IgD-negative memory B cell (primary cell): ENCODE data around the gene SLFN12. TPM values are rescaled to one million over a fixed set of nuclear protein-coding genes. Genes with fewer than 3 reads are reported as not detected.
"Not testable (repeated sequence)": the region's sequence is repeated elsewhere in the genome, so short reads cannot be mapped to it uniquely, and the experiment has no call there.

Experiments used
- H3K27ac Mint-ChIP-seq, 3 donors: one replicate each; pipeline ENCODE4 v1.8.0; 2020 to 2022; ENCODE audit warnings: mild to moderate bottlenecking in 3 of 3, mixed read lengths in 3 of 3, moderate library complexity in 1 of 3
- H3K27me3 Mint-ChIP-seq: one replicate; pipeline ENCODE4 v1.8.0; 2021; ENCODE audit warnings: mixed read lengths
- H3K36me3 Mint-ChIP-seq: one replicate; pipeline ENCODE4 v1.8.0; 2020; ENCODE audit warnings: mild to moderate bottlenecking, mixed read lengths
- H3K4me1 Mint-ChIP-seq, 3 donors: one replicate each; pipeline ENCODE4 v1.8.0; 2020 to 2022; ENCODE audit warnings: mixed read lengths in 3 of 3, mild to moderate bottlenecking in 1 of 3
- H3K4me3 Mint-ChIP-seq, 4 donors: one replicate each; pipeline ENCODE4 v1.8.0; 2020 to 2022; ENCODE audit warnings: mild to moderate bottlenecking in 4 of 4, mixed read lengths in 4 of 4, moderate library complexity in 3 of 4
- H3K9me3 Mint-ChIP-seq, 3 donors: one replicate each; pipeline ENCODE4 v1.8.0; 2020 to 2021; ENCODE audit warnings: mixed read lengths in 3 of 3, mild to moderate bottlenecking in 1 of 3
- polyA plus RNA-seq: library from polyadenylated mRNA; unstranded; fragments of 300-500 nt; fragmentation: Illumina TruSeq; gene quantifications from one replicate; pipeline ENCODE4 v1.2.3, GENCODE V29; 2021

The SLFN12 gene
- polyA plus RNA-seq, 1 donor from 2014 or later, result 2.4 TPM

DNA sequence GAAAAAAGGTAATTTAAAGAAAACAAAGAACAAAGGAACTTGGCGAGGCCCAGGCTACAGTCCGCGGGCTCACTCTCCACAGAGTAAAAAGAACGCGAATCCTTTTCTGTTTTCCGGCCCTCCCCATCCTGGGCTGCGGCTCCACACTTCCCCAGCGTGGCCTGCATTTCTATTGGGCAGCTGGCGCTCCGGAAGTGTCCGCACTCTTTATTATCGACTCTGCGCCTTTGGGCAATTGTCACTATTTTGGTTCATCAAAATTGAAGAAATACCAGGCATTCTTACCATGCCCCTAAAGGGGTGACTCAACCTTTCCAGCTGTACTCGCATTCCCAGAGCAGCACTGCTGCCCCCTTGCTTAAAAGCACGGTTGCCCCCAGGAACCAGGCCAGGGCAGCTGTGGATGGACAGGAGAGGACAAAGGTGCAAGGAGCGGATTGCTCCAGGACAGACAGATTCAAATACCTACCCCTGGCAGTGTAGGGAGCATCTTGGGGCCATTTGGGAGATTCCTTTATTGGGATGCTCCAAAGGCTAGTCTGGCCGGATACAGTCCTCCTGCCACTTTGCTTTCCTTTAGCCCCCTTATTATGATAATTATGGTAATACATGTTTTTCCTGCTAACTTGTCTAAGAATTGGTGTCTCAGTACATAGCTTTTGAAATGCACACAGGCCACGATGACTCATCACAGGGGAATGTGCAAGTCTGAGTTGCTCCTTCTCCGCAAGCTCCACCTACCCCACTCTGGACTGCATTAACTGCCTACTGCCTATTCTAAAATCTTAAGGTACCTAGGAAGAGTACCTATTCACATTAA lies 985 bp upstream of the SLFN12 start:
- Mint-ChIP-seq H3K36me3 (no peaks in the 10 kb centered on the region), H3K27ac (peak overlapping the region in 2 of 3 donors; percentile 74 to 93), H3K27me3 (no peaks in the 10 kb centered on the region), H3K4me3 (peak overlapping the region; percentile 92 to 99 (median 96)), H3K4me1 (peaks cover 8 to 24% (median 16%) of the 10 kb centered on the region in 3 donors), H3K9me3 (no peaks in the 10 kb centered on the region)

DNA sequence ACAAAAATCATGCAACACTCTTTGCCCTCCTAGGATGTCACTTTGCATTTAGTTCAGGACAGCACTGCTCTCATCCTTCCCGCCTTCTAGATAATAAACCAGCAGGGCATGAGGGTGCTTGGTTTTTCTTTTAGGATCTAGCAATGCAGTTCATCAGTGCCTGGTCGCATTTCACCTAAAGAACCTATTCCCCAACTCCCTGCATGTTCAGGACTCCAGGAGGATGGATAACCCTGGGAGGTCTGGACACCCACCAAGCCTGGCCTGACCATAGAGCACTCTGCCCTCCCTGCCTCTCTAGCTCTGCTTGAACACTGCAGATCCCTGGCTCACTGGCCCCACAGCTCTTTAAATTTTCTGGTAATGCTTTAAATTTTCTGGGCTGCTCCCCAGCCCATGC lies 2.6 kb downstream of the SLFN12 start:
- Mint-ChIP-seq H3K9me3 (no peaks in the 10 kb centered on the region), H3K27ac (no peak overlapping the region), H3K4me3 (peak overlapping the region in 2 of 4 donors; percentile 51 to 59), H3K4me1 (peaks cover 10 to 26% (median 18%) of the 10 kb centered on the region in 3 donors), H3K36me3 (peaks cover 2% of the 10 kb centered on the region), H3K27me3 (no peaks in the 10 kb centered on the region)

GRCh38 chr17:35428229-35428628 lies 4.1 kb downstream of the SLFN12 start:
- Mint-ChIP-seq H3K27me3 (no peaks in the 10 kb centered on the region), H3K4me3 (no peak overlapping the region), H3K9me3 (no peaks in the 10 kb centered on the region), H3K36me3 (peaks cover 2% of the 10 kb centered on the region), H3K4me1 (peaks cover 8 to 23% (median 18%) of the 10 kb centered on the region in 3 donors), H3K27ac (no peak overlapping the region)

- peaks cover 13% of the 10 kb centered on the region for H3K36me3 Mint-ChIP-seq
- no peak overlapping the region for H3K4me3 Mint-ChIP-seq
- H3K9me3 Mint-ChIP-seq, result no peaks in the 10 kb centered on the region
- no peak overlapping the region for H3K27ac Mint-ChIP-seq
- H3K4me1 Mint-ChIP-seq, result peaks cover 2 to 7% (median 4%) of the 10 kb centered on the region in 3 donors
- H3K27me3 Mint-ChIP-seq, result no peaks in the 10 kb centered on the region
Observed at GRCh38 chr17:35423761-35424160, 8.5 kb downstream of the SLFN12 start.

GRCh38 chr17:35421069-35421468 lies 11.2 kb downstream of the SLFN12 start:
- not testable (repeated sequence) for H3K27me3 Mint-ChIP-seq, H3K27ac Mint-ChIP-seq

GRCh38 chr17:35416659-35417058 lies 15.6 kb downstream of the SLFN12 start:
- Mint-ChIP-seq H3K36me3 (peaks cover 26% of the 10 kb centered on the region), H3K4me1 (peaks cover 0 to 2% (median 0%) of the 10 kb centered on the region in 3 donors), H3K4me3 (no peak overlapping the region), H3K9me3 (peaks cover 0 to 9% (median 2%) of the 10 kb centered on the region in 3 donors), H3K27ac (no peak overlapping the region), H3K27me3 (no peaks in the 10 kb centered on the region)

More at GRCh38 chr17:35421069-35421468, 11.2 kb downstream of the SLFN12 start:
- not testable (repeated sequence) for H3K4me3 Mint-ChIP-seq, H3K9me3 Mint-ChIP-seq, H3K4me1 Mint-ChIP-seq
- peaks cover 17% of the 10 kb centered on the region for H3K36me3 Mint-ChIP-seq

DNA sequence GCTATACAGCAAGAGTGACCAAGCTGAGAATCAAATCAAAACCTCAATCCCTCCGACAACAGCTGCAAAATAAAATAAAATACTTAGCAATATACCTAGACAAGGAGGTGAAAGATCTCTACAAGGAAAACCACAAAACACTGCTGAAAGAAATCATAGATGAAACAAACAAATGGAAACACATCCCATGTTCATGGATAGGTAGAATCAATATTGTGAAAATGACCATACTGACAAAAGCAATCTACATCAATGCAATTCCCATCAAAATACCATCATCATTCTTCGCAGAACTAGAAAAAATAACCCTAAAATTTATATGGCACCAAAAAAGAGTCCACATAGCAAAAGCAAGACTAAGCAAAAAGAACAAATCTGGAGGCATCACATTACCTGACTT lies 17.6 kb downstream of the SLFN12 start:
- not testable (repeated sequence) for H3K4me1 Mint-ChIP-seq, H3K9me3 Mint-ChIP-seq, H3K27me3 Mint-ChIP-seq, H3K27ac Mint-ChIP-seq, H3K4me3 Mint-ChIP-seq
- H3K36me3 Mint-ChIP-seq, result peaks cover 29% of the 10 kb centered on the region

- H3K27me3 Mint-ChIP-seq, result no peaks in the 10 kb centered on the region
- H3K27ac Mint-ChIP-seq, result no peak overlapping the region
- no peak overlapping the region for H3K4me3 Mint-ChIP-seq
- peaks cover 0 to 2% (median 0%) of the 10 kb centered on the region in 3 donors for H3K4me1 Mint-ChIP-seq
- H3K36me3 Mint-ChIP-seq, result peaks cover 28% of the 10 kb centered on the region
- H3K9me3 Mint-ChIP-seq, result peaks cover 1 to 9% (median 2%) of the 10 kb centered on the region in 3 donors
Observed at GRCh38 chr17:35414247-35414646, 18.1 kb downstream of the SLFN12 start.

GRCh38 chr17:35407531-35407930 lies 24.8 kb downstream of the SLFN12 start:
- Mint-ChIP-seq H3K4me3 (no peak overlapping the region), H3K9me3 (peaks cover 0 to 1% (median 0%) of the 10 kb centered on the region in 3 donors), H3K36me3 (peaks cover 7% of the 10 kb centered on the region), H3K27ac (no peak overlapping the region), H3K4me1 (peaks cover 0 to under 1% (median 0%) of the 10 kb centered on the region in 3 donors), H3K27me3 (no peaks in the 10 kb centered on the region)

- Mint-ChIP-seq H3K36me3 (peaks cover 5% of the 10 kb centered on the region), H3K9me3 (peaks cover 0 to 1% (median 0%) of the 10 kb centered on the region in 3 donors), H3K27ac (no peak overlapping the region), H3K4me3 (no peak overlapping the region), H3K4me1 (no peaks in the 10 kb centered on the region), H3K27me3 (no peaks in the 10 kb centered on the region)
Observed at GRCh38 chr17:35406568-35406967, 25.7 kb downstream of the SLFN12 start.

GRCh38 chr17:35404360-35404759 lies 27.9 kb downstream of the SLFN12 start:
- Mint-ChIP-seq H3K36me3 (peaks cover 4% of the 10 kb centered on the region), H3K4me3 (no peak overlapping the region), H3K9me3 (peaks cover 0 to 3% (median under 1%) of the 10 kb centered on the region in 3 donors)

DNA sequence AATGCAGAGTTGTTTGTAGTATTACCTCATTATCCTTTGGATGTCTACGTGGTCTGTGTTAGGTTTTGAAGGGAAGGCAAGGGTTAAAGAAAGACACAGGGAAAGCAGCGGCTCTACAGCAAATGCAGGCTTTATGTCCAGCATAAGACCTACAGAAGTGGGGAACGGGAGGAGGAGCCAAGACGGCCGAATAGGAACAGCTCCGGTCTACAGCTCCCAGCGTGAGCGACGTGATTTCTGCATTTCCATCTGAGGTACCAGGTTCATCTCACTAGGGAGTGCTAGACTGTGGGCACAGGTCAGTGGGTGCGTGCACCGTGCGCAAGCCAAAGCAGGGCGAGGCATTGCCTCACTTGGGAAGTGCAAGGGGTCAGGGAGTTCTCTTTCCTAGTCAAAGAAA lies 38.5 kb downstream of the SLFN12 start:
- H3K27ac Mint-ChIP-seq, H3K4me1 Mint-ChIP-seq, H3K4me3 Mint-ChIP-seq, H3K36me3 Mint-ChIP-seq, H3K27me3 Mint-ChIP-seq, H3K9me3 Mint-ChIP-seq: not testable (repeated sequence)

More at GRCh38 chr17:35404360-35404759, 27.9 kb downstream of the SLFN12 start:
- no peaks in the 10 kb centered on the region for H3K4me1 Mint-ChIP-seq
- H3K27ac Mint-ChIP-seq, result no peak overlapping the region
- H3K27me3 Mint-ChIP-seq, result no peaks in the 10 kb centered on the region

DNA sequence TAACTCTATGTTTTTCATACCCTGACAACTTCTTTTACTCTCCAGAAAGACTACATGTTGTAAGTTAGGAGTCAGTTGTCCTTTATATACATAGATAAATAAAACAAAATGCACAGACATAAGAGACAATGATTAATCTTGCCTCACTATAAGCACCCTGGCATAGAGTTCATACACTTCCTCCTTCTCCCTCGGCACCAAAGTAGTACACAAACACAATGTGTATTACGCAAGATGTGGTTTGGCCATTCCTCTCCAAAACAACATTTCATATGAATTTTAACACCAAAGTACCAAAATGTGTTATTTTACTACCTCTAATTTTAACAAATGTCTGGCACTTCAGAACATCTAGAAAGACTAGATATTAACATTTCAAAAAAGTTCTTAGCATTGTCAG lies 41.6 kb downstream of the SLFN12 start:
- Mint-ChIP-seq H3K4me1 (peaks cover 4 to 6% (median 6%) of the 10 kb centered on the region in 3 donors), H3K27me3 (peaks cover 1% of the 10 kb centered on the region), H3K36me3 (peaks cover 2% of the 10 kb centered on the region), H3K4me3 (no peak overlapping the region), H3K9me3 (peaks cover 0 to under 1% (median 0%) of the 10 kb centered on the region in 3 donors), H3K27ac (no peak overlapping the region)

DNA sequence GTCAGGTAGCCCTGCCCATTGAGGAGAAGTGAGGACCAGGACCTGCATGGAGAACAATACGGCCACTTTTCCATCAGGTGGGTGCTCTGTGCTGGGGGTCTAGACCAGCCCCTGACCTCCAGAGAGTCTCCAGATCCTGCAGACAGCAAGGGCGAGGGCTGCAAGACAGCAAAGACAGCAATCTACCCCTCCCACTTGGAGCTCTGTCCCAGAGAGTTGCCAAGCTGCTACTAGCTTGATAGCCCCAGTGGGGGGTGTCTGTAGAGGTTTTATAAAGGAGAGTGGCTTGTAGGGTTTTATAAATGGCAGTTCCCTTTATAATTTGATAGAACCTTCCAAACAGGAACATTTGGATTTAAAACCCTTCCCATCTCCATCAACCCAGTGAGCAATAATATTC lies 42.1 kb downstream of the SLFN12 start:
- Mint-ChIP-seq H3K27me3 (peaks cover 1% of the 10 kb centered on the region), H3K4me1 (peaks cover 4 to 6% (median 6%) of the 10 kb centered on the region in 3 donors), H3K36me3 (peaks cover 2% of the 10 kb centered on the region), H3K9me3 (no peaks in the 10 kb centered on the region), H3K4me3 (no peak overlapping the region), H3K27ac (no peak overlapping the region)

GRCh38 chr17:35387496-35387895 lies 44.8 kb downstream of the SLFN12 start:
- H3K4me3 Mint-ChIP-seq, result no peak overlapping the region
- H3K36me3 Mint-ChIP-seq, result peaks cover 5% of the 10 kb centered on the region
- H3K27ac Mint-ChIP-seq, result no peak overlapping the region
- peaks cover 4 to 11% (median 11%) of the 10 kb centered on the region in 3 donors for H3K4me1 Mint-ChIP-seq
- H3K9me3 Mint-ChIP-seq, result no peaks in the 10 kb centered on the region
- H3K27me3 Mint-ChIP-seq, result peaks cover 1% of the 10 kb centered on the region

DNA sequence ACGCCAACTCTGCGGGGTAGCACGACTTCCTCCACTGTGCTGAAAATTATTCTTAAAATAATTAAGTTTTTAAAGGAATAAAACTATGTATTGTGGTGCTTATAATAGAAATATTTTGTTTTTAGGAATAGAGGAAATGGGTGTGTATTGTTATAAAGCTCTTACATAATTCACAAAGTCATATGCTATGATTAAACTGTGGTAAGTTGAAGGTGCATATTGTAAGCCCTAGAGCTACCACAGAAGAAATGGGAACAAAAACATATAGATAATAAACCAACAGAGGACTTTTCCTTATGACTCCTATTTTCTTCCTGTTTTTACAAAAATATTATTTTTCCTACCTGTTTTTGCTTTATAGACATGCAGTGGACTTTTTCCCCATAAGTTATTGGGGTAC lies 54.6 kb downstream of the SLFN12 start:
- peak overlapping the region in 1 of 4 donors; percentile 8 for H3K4me3 Mint-ChIP-seq
- peaks cover 1% of the 10 kb centered on the region for H3K27me3 Mint-ChIP-seq
- no peaks in the 10 kb centered on the region for H3K36me3 Mint-ChIP-seq
- H3K4me1 Mint-ChIP-seq, result peaks cover 29 to 38% (median 31%) of the 10 kb centered on the region in 3 donors
- H3K9me3 Mint-ChIP-seq, result no peaks in the 10 kb centered on the region
- H3K27ac Mint-ChIP-seq, result no peak overlapping the region
